ENCODE data around the gene IGFBP3.

IGFBP3 gene

DNA sequence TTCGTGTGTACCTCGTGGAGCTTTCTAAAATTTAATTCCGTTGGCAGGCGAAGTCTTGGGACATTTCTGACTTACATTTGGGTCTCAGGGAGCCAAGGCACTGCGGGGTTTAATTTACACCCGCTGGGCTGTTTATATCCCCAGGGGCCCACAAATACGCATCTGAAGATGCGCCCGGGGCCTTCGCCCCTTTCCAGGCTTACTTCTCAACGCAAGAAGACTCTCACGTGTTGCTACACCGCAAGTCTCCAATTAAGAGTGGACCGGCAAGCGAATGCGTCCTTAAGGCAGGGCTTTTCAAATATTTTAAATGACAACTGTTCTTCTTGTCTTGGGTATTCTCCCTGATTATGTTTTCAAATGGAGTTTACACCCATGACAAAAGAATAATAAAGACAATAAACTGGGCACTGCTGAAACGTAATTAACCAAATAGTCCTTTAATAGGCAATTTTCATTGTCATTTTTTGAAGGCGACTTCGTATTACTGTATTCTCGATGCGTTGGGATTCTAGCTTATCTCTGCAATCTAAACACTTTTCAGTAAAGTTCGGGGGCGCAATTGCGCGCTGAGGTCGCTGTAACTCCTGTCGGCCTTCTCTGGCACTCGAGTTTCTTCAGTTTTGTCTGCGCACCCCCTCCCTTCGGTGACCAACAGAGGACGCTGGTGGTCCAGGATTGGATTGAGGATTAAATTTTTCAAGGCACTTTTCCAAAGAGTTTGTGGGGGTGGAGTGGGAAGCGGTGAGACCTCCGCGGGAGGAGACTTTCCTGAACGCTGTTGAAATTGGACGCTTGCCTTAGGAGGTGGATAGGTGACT is 837 bp upstream of the IGFBP3 start:
- DNase-seq = no peak

DNA sequence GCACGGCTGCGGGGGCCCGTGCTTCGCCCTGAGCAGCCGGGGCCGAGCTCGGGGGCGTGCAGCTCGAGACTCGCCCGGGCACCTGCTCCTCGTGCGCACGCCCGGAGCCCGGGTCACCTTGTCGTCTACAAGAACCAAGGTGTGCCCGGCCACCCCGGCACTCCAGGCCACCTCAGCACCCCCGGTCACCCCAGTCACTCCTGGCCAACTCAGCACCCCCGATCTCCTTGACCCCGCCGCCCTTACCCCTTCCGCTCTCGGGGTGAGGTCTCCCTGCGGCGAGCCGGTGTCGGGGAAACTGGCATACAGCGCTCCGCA is 268 bp upstream of the IGFBP3 start:
- no peak for DNase-seq

DNA sequence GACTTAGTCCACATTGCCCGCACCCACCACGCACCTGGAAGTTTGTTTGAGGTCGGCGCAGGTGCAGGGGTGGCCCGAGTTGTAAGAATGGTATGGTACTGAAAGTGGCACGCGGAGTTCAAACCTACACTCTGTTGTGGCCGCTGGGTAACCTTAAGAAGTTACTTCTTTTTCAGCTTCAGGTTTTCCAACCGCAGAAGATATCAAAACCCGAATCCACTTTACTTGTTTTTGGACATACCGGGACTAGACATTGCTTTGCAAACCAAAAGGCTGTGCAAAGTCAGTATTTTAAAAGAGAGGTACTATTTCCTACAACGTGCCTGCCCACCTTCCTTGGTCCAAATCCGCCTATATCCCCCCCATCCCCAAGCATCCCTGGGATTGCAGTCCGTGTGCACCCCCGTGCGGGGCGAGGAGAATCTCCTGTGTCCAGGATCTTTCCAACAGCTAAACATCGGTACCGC is 1.0 kb downstream of the IGFBP3 start:
- DNase-seq = no peak

GRCh38 chr7:45919231-45919784 is 1.8 kb downstream of the IGFBP3 start:
- DNase-seq = no peak

DNA sequence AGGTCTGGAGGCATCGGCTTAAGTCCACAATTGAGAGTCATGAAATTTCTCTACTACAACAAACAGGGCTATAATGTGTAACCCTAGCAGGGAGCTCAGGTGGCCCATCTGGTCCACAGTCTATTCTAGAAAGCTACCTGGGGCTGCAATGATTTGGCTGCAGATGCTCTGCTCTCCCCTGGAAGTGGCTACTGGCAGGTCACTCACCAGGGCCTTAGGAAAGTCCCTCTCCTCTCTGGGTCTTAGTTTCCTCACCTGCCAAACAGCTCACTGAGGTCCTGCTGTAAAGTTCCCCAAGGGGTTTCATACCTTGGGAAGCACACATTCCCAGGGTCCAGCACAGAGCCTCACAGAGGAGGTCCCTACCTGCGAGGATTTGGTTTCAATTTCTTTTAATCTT is 2.5 kb downstream of the IGFBP3 start:
- no peak for DNase-seq

DNA sequence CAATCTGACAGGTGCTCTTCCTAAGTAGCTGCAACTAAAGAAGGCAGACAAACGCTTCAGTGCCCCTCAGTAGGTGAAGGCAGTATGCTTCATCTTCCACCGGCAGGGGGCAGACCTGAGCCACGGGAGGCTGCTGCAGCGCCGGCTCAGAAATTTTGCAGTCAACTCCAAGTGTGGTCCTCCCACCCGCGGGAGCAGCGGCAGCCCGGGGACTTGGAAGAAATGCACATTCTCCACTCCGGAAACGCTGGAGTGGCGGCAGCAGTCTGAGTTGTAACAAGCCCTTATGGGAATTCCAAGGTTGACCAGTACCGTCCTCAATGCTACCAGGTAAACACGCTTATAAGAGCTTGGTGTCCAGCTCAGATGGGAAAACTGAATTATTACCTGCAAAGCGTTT is 3.4 kb downstream of the IGFBP3 start:
- peak; percentile 29 for DNase-seq

- DNase-seq = no peak
Measured at GRCh38 chr7:45917064-45917463, 4.0 kb downstream of the IGFBP3 start.

DNA sequence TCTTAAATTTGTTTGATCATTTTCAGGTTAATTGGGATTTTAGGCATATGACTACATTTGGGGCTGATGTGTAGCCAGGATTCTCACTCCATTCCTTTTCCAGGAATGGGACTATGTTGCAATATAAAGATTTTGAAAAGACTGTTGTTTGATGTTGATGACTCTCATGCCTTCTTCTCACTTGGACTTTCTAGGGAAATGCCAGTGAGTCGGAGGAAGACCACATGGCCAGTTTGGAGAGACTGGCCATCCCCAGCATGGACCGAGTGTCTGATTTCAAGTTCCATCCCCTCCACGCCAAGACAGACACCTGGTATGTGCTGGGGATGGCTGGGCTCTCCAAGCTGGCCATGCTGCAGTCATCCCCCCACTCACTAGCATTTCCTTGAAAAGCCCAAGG is 5.5 kb downstream of the IGFBP3 start:
- DNase-seq = no peak

DNA sequence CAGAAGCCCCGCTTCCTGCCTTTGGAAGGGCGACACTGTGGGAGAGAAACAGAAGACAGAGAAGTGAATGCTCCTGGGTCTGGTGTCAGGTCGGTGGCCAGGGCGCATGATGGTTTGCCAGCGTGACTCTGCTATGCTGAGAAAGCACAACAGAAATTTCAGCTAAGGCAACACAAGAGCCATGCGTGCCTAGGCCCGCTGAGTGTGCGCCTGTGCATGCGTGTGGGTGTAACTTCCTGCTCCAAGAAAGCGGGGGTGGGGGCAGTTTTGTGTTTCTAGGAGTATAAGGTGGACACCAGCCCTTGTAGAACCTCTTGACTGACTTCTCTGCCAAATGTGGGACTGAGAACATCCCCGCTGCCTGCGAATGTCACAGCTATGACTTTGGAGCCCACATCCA is 6.2 kb downstream of the IGFBP3 start:
- no peak for DNase-seq

- DNase-seq = no peak
Measured at GRCh38 chr7:45912972-45913371, 8.1 kb downstream of the IGFBP3 start.

GRCh38 chr7:45911311-45911710 is 9.8 kb downstream of the IGFBP3 start:
- DNase-seq = no peak

DNA sequence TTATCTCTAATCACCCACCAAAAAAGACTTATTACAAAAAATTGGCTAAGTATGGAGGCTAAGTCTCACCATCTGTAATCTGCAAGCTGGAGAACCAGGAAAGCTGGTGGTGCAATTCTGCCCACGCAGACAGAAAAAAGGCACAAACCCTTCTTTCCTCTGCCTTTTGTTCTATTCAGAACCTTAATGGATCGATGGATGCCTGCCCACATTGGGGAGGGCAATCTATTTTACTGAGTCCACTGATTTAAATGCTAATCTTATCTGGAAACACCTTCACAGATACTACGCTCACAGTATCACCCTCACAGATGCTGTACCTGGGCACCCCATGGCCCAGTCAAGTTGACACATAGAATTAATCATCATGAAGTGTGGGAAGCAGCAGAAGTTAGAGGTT is 10.2 kb downstream of the IGFBP3 start:
- DNase-seq = no peak

GRCh38 chr7:45909561-45909960 is 11.5 kb downstream of the IGFBP3 start:
- DNase-seq = no peak

DNA sequence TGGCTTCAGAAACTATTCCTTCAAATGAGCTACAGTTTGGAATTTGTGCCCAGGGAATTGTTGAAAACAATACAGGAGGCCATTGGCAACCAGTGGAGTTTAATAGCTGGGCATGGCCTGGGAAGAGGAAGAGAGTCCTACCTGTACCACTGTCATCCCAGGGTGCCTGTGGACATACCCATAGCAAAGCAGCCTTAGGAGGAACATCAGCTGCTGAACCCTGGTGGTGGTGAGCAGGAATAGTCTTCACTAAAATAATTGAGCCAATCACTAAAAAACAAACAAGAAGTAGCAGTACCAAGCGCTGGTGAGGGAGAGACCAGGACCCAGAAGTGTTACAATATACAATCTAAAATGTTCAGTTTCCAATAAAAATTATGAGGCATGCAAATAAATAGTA is 18.3 kb downstream of the IGFBP3 start:
- no peak for DNase-seq

GRCh38 chr7:45901566-45901965 is 19.5 kb downstream of the IGFBP3 start:
- DNase-seq = no peak

GRCh38 chr7:45898222-45898621 is 22.9 kb downstream of the IGFBP3 start:
- DNase-seq = no peak

- no peak for DNase-seq
Measured at GRCh38 chr7:45897042-45897690, 23.9 kb downstream of the IGFBP3 start.

DNA sequence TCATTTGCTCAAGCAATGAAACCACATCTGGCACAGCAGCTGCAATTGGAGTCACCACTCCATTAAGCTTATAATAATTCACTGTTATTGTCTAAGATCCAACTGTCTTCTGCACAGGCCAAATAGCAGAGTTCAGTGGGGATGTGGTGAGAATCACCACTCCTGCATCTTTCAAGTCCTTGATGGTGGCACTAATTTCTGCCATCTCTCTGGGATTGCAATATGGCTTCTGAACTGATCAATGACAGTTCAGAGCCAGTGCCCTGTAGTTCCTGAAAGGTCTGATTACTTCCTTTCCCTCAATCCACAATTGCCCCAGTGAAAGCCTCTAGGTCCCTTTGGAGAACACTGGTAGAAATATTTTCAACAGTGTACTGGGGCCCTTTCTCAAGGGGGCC is 26.4 kb downstream of the IGFBP3 start:
- no peak for DNase-seq

DNA sequence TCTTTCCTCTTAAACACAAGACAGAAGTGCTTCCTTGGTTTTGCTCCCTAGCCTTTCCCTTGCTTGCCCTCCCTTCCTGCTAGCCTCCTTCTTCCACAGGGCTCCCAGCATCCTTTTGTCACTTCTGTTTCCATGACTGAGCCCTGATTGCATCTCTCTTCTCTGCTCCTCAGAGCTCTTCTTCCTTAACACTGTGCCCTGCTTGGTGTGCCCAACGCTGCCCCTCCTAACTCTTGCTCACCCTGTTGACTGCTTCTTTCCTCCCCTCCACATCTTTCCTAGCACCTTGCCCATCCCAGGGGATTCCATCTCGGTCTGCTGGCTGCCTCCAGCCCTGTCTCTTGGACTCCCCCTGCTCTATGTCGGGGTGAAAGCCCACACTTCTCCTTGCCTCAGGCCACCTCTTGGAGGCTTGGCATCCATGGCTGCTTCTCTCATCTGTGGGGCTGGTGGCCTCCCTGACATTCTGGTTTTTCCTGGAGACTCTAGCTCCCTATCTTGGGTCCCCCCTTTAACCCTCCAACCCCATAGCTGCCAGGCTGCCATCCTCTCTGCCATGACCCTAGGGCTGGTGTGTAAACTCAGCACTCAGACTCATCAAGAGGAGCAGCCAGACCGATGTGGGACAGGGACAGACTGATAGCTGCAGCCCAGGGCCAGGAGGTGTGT is 26.9 kb downstream of the IGFBP3 start:
- DNase-seq = no peak

GRCh38 chr7:45893374-45893995 is 27.6 kb downstream of the IGFBP3 start:
- DNase-seq = no peak

DNA sequence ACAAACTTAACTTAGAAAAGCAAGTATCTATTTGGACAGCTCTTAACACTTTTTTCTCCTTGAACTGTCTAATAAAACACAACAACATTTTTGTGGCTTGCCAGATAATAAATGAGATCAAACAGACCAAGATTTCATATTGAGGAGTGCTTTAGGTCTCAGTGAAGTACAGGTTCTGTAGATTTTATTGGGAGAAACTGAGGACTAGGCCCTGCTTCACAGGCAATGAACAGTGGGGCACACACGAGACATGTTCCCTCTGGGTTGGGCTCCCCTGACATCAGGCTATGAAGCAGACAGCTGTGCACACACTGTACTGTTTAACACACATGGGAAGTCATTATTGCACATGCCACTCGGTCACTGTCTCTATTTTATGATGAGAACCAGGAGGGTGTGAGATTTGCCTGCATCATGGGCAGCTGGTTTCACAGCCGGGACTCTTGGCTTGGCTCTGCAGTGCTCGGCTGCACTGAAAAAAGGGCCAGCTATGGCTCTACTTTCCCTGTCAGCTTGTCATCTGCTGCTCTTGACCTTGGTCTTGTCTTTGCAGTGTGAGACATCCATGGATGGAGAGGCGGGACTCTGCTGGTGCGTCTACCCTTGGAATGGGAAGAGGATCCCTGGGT is 28.6 kb downstream of the IGFBP3 start:
- DNase-seq = no peak

DNA sequence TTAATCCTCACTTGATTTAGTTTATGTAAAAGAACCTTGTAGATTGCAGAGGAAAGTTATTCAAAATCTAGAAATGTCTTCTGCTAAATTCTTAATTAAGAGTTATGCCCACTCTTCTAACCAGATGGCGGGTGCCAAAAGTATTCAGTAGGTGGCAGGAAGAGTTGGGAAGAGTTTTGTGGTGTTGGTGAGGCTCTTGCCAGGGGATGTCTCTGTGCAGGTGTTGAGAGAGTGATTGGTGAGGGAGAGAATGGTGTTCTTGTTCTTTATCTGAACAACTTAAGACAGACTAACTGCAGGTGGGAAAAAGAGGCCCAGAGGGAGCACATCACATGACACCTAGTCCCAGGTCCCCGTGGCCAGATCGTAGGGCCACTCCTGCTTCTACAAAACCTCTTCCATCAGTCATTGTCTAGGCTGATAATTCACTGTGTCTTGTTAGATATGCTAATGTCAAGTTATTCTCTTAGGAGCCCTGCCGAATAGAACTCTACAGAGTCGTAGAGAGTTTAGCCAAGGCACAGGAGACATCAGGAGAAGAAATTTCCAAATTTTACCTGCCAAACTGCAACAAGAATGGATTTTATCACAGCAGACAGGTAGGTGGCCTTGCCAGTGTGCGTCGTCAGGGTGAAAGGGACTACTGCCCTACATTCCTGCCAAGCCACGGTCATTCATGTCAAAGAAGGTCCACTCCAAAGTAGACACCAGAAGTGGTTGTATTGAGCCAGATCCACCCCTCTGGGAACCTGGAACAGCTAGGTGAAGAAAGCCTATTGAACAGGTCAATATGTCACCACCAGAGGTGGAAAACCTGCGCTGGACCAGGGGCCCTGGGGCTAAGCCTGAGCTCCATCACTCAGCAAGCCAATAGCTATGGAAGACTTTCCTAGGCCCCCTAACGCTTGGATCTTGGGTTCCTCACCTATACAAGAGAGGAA is 29.3 kb downstream of the IGFBP3 start:
- no peak for DNase-seq

Data from GDM1 (cell line).